Prostate gland (tissue), 2 donors: ENCODE data around the gene NRDC.

Source experiments
- CTCF ChIP-seq, 4 experiments: fragments of 200-600 bp in 2 of 4; fragments of 450-650 bp in 2 of 4; sonication (generic) in 2 of 4; IDR thresholded peaks; 1 replicate in 3 of 4; 2 replicates in 1 of 4; pipeline ENCODE4 v1.5.1; 2016 to 2019; ENCODE audit warnings: antibody characterized with exemption in 4 of 4, mild to moderate bottlenecking in 2 of 4, moderate library complexity in 2 of 4
- POLR2A ChIP-seq: fragments of 450-650 bp; IDR thresholded peaks from one replicate; pipeline ENCODE4 v1.6.1; 2016; ENCODE audit warnings: antibody characterized with exemption, mild to moderate bottlenecking

DNA sequence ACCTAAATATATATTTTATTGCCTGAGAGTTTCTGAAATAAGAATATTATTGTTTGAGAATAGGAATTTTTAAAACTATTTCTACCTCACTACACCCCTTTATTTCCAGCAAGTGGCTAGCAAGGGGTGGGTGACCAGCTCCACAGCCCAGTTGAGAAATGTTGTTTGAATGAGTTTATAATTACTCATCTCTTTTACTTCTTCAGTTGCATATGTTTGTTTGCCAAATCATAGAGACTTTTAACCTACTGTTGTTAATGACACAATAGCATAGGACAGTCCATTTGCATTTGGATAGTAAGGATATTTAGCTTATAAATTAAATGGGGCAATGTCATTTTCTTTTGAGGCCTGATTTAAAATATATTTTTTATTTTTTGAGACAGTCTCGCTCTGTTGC, 127.8 kb downstream of the NRDC start:
- TF ChIP-seq CTCF (IDR thresholded peaks at IDR 0.05), result no peak
- no peak for TF ChIP-seq POLR2A
